HL-60 (cell line): ENCODE data around the gene REG3A.

Experiments used
- DNase-seq, 2 experiments: peaks; one replicate each; pipeline ENCODE4 v3.0.0-alpha.2; 2010 to 2020; ENCODE audit warnings: low read depth in 1 of 2, low spot score in 1 of 2
- H3K27ac ChIP-seq: fragments of 250-450 bp; sonication (Bioruptor Pico); replicated peaks from 2 replicates; pipeline ENCODE4 v1.5.1; 2020; ENCODE audit warnings: mild to moderate bottlenecking, moderate library complexity
- H3K27me3 ChIP-seq: fragments of 250-450 bp; sonication (Bioruptor Pico); 2 replicates; pipeline ENCODE4 v1.5.1; 2021; ENCODE audit warnings: mild to moderate bottlenecking, moderate library complexity; ENCODE audit not compliant: insufficient read depth, poor library complexity, severe bottlenecking
- H3K4me3 ChIP-seq: replicated peaks from 2 replicates; pipeline ENCODE4 v1.5.1; 2011; ENCODE audit warnings: mild to moderate bottlenecking, control low read depth, low read length; ENCODE audit not compliant: insufficient read depth
- CTCF ChIP-seq: IDR thresholded peaks from one replicate; pipeline ENCODE4 v1.5.1; 2011; ENCODE audit warnings: low read length, control low read depth, inconsistent platforms; ENCODE audit not compliant: insufficient read depth
- GABPA ChIP-seq: IDR thresholded peaks from 2 replicates; pipeline ENCODE4 v1.6.1; 2012; ENCODE audit warnings: low read depth
- POLR2AphosphoS5 ChIP-seq: IDR thresholded peaks from 2 replicates; pipeline ENCODE4 v1.6.1; 2012; ENCODE audit warnings: low read depth
- REST ChIP-seq: IDR thresholded peaks from 2 replicates; pipeline ENCODE4 v1.6.1; 2012; ENCODE audit warnings: low read depth; ENCODE audit not compliant: insufficient replicate concordance
- SPI1 ChIP-seq: IDR thresholded peaks from 2 replicates; pipeline ENCODE4 v1.6.1; 2012; ENCODE audit warnings: low read depth, mild to moderate bottlenecking, borderline replicate concordance

Gene REG3A

DNA sequence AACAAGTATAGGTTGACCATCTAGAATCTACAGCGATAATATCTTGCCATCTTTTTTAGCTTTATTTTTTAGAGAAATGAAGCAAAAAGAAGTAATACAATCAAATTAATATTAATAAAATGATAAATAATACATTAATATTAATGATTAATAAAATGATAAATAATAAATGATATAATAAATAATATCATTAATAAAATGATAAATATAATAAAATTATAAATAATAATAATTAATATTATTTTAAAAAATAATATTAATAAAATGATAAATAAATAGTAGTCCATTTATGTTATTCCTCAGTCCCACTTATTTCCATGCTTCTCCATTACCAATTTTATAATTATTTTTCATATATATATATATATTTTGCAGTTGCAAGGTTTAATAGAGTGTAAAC, 3.2 kb upstream of the REG3A start:
- no peak overlapping the region for H3K4me3 ChIP-seq
- H3K27me3 ChIP-seq: no peaks in the 10 kb centered on the region
- DNase-seq: no peak
- TF ChIP-seq POLR2AphosphoS5 (no peak), SPI1 (no peak), CTCF (no peak), REST (no peak), GABPA (no peak)
- H3K27ac ChIP-seq: no peak overlapping the region

- Histone ChIP-seq H3K4me3 (no peak overlapping the region), H3K27ac (no peak overlapping the region), H3K27me3 (no peaks in the 10 kb centered on the region)
- no peak for DNase-seq
- no peak for TF ChIP-seq POLR2AphosphoS5
- TF ChIP-seq REST: no peak
- TF ChIP-seq SPI1: no peak
- TF ChIP-seq GABPA: no peak
- TF ChIP-seq CTCF: no peak
These were observed 2.6 kb upstream of the REG3A start for GRCh38 chr2:79162132-79162531.

DNA sequence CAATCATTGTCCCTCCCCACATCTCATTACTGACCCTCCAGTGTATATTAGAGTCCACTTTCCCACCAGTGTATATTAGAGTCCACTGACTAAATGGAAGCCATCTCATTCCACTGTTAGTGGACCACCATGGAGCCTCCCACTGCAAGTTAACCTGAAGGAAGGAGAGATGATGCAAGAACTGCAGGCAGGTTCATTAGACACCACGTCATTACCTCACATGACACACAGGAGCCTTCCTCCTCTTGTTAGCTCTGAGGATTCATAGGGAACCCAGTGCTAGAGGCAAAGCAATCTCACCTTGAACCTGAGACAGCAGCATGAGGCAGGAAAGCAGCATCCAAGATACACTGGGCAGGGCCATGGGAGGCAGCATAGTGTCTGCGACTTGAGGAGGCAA, 523 bp downstream of the REG3A start:
- Histone ChIP-seq H3K27me3 (no peaks in the 10 kb centered on the region), H3K4me3 (no peak overlapping the region), H3K27ac (no peak overlapping the region)
- DNase-seq: no peak
- TF ChIP-seq REST (no peak), POLR2AphosphoS5 (no peak), CTCF (no peak), GABPA (no peak), SPI1 (no peak)
